GM23248 (cell line): ENCODE measurements around the gene SORT1.

Source experiments
- EZH2 ChIP-seq: fragments of 200-600 bp; sonication (generic); IDR thresholded peaks from 2 replicates; pipeline ENCODE4 v1.6.1; 2018; ENCODE audit warnings: antibody characterized with exemption, mild to moderate bottlenecking; ENCODE audit not compliant: insufficient read depth, poor library complexity, severe bottlenecking
- EZH2phosphoT487 ChIP-seq: fragments of 200-600 bp; sonication (generic); IDR thresholded peaks from 2 replicates; pipeline ENCODE4 v1.6.1; 2018; ENCODE audit warnings: antibody characterized with exemption, moderate library complexity, mild to moderate bottlenecking, low read depth; ENCODE audit not compliant: insufficient read depth

- no peak for TF ChIP-seq EZH2
- TF ChIP-seq EZH2phosphoT487: no peak
Measured at GRCh38 chr1:109270623-109271317, 126.9 kb downstream of the SORT1 start.
